HG02884 (cell line): Measurements from ENCODE around the gene HTR3A.
"Not testable (repeated sequence)": the region's sequence is repeated elsewhere in the genome, so short reads cannot be mapped to it uniquely, and the experiment has no call there.

Experiments used
- ATAC-seq: cut with Tn5 transposase; IDR thresholded peaks from one replicate; pipeline ENCODE4 v1.9.1; 2021; ENCODE audit warnings: mild to moderate bottlenecking, moderate library complexity; ENCODE audit not compliant: unreplicated experiment

The HTR3A gene

GRCh38 chr11:113974741-113975470 is at the start of gene HTR3A:
TSS of gene HTR3A (plus strand) at chr11:113975108. CDS start at chr11:113975326, 218 bp downstream.
- ATAC-seq: no peak

- no peak for ATAC-seq
These were observed 48.4 kb upstream of the HTR3A start for GRCh38 chr11:113926273-113927197.

DNA sequence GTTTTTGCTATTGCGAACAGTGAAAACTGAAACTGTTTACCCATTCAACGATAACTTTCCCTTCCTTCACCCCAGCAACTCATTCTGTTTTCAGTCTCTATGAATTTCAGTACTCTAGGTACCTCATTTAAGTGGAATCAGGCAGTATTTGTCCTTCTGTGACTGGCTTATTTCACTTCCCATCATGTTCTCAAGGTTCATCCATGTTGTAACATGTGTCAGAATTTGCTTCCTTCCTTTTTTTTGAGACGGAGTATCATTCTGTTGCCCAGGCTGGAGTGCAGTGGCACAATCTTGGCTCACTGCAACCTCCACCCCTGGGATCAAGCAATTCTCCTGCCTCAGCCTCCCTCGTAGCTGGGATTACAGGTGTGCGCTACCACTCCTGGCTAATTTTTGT is 46.6 kb upstream of the HTR3A start:
- ATAC-seq: no peak

DNA sequence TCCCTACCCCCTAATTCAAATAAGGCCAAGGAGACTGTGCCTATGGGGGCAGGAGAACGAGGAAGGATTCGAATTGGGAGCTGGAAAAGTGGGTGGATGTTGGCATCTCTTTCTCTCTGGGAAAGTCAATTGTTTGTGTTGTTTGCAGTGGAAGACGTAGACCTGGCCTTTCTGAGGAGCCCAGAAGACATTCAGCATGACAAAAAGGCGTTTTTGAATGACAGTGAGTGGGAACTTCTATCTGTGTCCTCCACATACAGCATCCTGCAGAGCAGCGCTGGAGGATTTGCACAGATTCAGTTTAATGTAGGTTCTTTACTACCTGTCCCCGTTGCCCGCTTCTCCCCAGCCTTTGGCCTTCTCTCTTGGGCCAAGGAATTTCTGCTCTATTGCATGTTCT is 42.1 kb upstream of the HTR3A start:
- ATAC-seq: no peak

GRCh38 chr11:113934193-113934592 is 40.7 kb upstream of the HTR3A start:
- ATAC-seq: not testable (repeated sequence)

GRCh38 chr11:113934761-113935160 is 40.1 kb upstream of the HTR3A start:
- ATAC-seq: no peak

DNA sequence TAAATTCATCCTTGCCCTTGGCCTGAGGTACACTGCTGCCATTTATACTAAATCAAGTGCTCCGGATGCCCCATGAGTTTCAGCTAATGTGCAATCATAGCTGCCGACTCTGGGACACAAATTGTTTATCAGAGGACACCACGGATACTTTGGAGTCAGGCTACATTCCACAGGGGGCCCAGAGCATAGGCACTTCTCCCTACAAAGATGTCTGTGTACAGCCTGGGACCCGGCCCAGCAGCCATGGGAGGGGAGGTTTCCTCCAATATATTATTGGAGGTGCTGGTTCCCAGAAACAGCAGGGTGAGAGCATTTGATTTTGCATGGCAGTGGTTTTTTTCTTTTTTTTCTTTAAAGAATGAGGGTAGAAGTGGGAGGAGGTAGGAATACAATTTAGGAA is 39.0 kb upstream of the HTR3A start:
- no peak for ATAC-seq

DNA sequence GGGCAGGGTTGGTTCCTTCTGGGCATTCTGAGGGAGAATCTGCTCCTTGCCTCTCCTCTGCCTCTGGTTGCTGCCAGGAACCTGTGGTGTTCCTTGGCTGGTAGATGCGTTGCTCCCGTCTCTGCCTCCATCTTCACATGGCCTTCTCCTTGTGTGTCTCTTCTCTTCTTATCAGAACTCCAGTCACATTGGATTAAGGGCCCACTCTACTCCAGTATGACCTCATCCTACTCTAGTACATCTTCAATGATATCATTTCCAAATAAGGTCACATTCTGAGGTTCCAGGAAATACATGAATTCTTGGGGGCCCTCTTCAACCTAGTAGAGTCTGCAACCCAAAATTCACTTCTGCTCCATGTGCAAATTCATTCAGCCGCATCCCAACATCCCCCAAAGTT is 37.0 kb upstream of the HTR3A start:
- no peak for ATAC-seq

DNA sequence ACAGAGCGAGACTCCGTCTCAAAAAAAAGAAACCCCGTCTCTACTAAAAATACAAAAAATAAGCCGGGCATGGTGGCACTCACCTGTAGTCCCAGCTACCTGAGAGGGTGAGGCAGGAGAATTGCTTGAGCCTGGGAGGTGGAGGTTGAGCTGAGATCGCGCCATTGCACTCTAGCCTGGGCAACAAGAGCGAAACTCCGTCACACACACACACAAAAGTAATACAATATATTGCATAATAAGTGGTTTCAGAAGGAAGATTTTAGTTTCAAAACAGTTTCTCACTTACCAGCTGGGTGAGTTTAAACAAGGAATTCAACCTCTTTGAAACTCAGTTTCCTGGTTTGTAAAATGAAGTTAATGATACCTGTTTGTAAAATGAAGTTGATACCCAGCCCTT is 32.7 kb upstream of the HTR3A start:
- ATAC-seq: no peak

DNA sequence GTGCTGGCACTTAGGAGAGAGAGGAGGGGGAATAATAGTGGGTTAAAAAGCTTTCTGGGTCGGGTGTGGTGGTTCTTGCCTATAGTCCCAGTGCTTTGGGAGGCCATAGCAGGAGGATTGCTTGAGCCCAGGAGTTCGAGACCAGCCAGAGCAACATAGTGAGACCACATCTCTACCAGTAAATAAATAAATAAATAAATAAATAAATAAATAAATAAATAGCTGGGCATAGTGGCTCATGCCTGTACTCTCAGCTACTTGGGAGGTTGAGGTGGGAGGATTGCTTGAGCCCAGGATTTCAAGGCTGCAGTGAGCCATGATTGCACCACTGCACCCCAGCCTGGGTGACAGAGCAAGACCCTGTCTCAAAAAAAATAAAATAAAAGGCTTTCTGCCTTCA is 28.7 kb upstream of the HTR3A start:
- not testable (repeated sequence) for ATAC-seq

- no peak for ATAC-seq
These were observed 26.9 kb upstream of the HTR3A start for GRCh38 chr11:113947994-113948393.

GRCh38 chr11:113949891-113950290 is 25.0 kb upstream of the HTR3A start:
- no peak for ATAC-seq

DNA sequence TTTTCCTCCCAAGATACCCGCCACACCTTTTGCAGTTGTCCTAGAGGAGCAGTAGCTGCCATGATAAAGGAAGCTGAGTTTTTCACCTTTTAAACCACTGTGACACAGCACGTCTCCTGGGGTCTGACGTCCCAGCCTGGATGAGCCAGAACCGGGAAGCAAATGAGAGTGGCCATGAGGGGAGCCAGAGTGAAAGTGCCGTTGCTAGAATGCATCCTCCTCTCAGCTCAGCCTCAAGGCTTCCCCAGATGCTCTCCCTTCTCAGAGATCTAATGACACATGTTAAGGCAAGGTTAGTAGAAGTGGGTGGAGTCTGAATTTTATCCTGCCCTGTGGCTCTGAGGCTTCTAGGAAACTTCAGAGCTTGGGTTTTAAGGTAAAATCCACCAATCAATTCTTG is 23.4 kb upstream of the HTR3A start:
- ATAC-seq: no peak

GRCh38 chr11:113952070-113952469 is 22.8 kb upstream of the HTR3A start:
- no peak for ATAC-seq

DNA sequence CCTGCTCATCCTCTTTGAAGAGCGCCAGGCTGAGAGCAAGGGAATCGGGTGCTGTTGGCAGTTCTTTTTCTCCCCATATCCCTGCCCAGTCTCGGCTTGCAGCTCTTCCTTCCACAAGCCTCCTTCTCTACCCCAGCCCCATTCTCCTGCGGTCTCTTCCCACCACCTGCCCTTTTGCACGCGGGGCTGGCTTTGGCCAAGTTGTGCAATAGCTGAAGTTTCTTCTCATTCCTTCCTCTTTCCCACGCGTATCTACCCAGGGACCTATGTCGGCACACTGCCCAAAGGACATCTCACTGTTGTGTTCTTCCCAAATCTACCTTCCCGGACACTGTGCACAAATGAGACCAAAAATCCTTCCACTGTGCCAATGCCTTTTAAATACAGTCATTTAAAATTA is 22.3 kb upstream of the HTR3A start:
- ATAC-seq: no peak

- no peak for ATAC-seq
These were observed 20.7 kb upstream of the HTR3A start for GRCh38 chr11:113954235-113954634.

GRCh38 chr11:113956986-113957385 is 17.9 kb upstream of the HTR3A start:
- ATAC-seq: no peak

- ATAC-seq: no peak
These were observed 14.1 kb upstream of the HTR3A start for GRCh38 chr11:113960702-113961330.

DNA sequence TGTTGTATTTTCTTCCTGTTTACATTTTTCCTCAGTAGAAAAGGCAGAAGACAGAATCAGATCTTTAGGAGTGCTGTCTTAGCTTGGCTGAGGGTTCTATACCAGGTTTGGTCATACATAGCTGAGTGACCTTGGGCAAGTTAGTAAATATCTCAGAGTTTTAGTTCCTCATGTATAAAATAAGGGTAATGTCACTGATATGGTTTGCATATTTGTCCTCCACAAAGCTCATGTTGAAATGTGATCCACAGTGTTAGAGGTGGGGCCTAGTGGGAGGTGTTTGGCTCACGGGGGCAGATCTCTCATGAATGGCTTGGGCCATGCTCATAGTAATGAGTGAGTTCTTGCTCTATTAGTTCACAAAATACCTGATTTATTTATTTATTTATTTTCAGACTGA is 7.5 kb upstream of the HTR3A start:
- no peak for ATAC-seq

- ATAC-seq: no peak
These were observed 3.3 kb upstream of the HTR3A start for GRCh38 chr11:113971506-113972195.

DNA sequence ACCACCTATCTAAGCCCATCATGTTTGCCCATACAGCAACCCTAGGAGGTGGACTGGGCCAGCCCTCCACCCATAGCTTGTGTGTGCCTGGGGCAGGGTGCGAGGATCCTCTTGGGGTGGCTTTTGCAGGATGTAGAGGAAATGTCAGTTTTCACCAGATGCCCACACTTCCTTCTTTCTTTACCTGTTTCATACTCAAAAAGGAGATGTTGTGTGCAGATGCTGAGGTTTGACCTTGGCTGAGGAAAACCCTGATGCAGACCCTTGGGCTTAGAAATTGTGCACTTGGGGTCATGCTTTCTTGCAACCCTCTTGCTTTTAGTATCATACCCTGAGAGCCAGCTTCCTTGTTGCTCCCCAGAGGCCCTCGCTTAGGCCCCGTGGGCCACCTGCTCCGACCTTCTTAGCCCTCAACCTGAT is 2.2 kb downstream of the HTR3A start:
- ATAC-seq: no peak
